ENCODE results near the gene LEAP2. TPM values are rescaled to one million over a fixed set of nuclear protein-coding genes. Genes with fewer than 3 reads are reported as not detected.

LEAP2 gene
- total and polyA plus RNA-seq, 2 of the 8 experiments (the other 6 are each of a cell fraction or from before 2014, with no cell fraction given), result 1.8 to 2.9 TPM

- Histone ChIP-seq H4K5ac (ENCODE audit: insufficient read length, low read depth, low read length) (no peak overlapping the region), H3K27me3 (replicated peaks in 1 of 4; ENCODE audit: control insufficient read depth in 3 of 4, extremely low read depth in 1 of 4, insufficient read depth in 3 of 4, low read length in 3 of 4) (no peaks in the 10 kb centered on the region; a peak in 1 of 7 replicates), H3K23me2 (ENCODE audit: low read depth, low read length) (no peaks in the 10 kb centered on the region), H4K20me1 (replicated peaks in 1 of 2; ENCODE audit: control insufficient read depth in 1 of 2, insufficient read depth in 2 of 2, low read length in 2 of 2) (peaks cover 0 to 2% of the 10 kb centered on the region in 2 experiments), H3K56ac (replicated peaks; ENCODE audit: insufficient read length, low read depth, low read length) (no peak overlapping the region), H3K4me2 (ENCODE audit: insufficient read depth in 1 of 2, low read depth in 2 of 2, low read length in 2 of 2) (no peak overlapping the region), H3K79me2 (ENCODE audit: control insufficient read depth in 1 of 2, insufficient read depth in 2 of 2, low read length in 2 of 2) (no peaks in the 10 kb centered on the region), H3K9me3 (ENCODE audit: insufficient read depth in 2 of 2, low read depth in 1 of 2, low read length in 1 of 2) (no peaks in the 10 kb centered on the region), H3K4me3 (ENCODE audit: extremely low read depth in 1 of 4, insufficient read depth in 2 of 4, low read depth in 3 of 4, low read length in 4 of 4) (no peak overlapping the region), H2BK15ac (ENCODE audit: low read length) (no peak overlapping the region), H3K4me1 (replicated peaks in 1 of 4; ENCODE audit: control insufficient read depth in 3 of 4, insufficient read depth in 4 of 4, low read length in 3 of 4) (no peaks in the 10 kb centered on the region), H4K8ac (ENCODE audit: extremely low read depth, insufficient read depth, low read length) (no peak overlapping the region), H2BK12ac (ENCODE audit: low read depth, low read length) (no peak overlapping the region), H3K18ac (ENCODE audit: extremely low read depth, low read length) (no peak overlapping the region), H3K36me3 (ENCODE audit: control insufficient read depth in 2 of 4, insufficient read depth in 4 of 4, low read length in 3 of 4) (peaks cover 11 to 76% (median 42%) of the 10 kb centered on the region in 4 experiments), H3K79me1 (ENCODE audit: low read depth, low read length) (no peaks in the 10 kb centered on the region), H4K91ac (replicated peaks; ENCODE audit: insufficient read length, low read length) (no peak overlapping the region), H2BK20ac (ENCODE audit: low read length) (no peak overlapping the region), H2AK5ac (ENCODE audit: low read depth, low read length) (no peak overlapping the region), H3K23ac (ENCODE audit: insufficient read length) (no peak overlapping the region), H2BK5ac (ENCODE audit: low read depth, low read length) (no peak overlapping the region), H3K4ac (replicated peaks; ENCODE audit: insufficient read length, low read depth, low read length) (no peak overlapping the region), H2AFZ (ENCODE audit: low read length) (no peak overlapping the region), H3K9ac (replicated peaks in 1 of 4; ENCODE audit: extremely low read depth in 1 of 4, low read depth in 3 of 4, low read length in 3 of 4) (no peak overlapping the region), H2BK120ac (replicated peaks; ENCODE audit: low read depth, low read length) (no peak overlapping the region), H3K14ac (ENCODE audit: insufficient read length) (no peak overlapping the region), H3K27ac (ENCODE audit: low read depth, low read length) (no peak overlapping the region; the same call in 1 of the 2 replicates)
- WGBS, 2 experiments (ENCODE audit: extremely low coverage in 1 of 2, insufficient coverage in 1 of 2, insufficient read length in 1 of 2, insufficient replicate concordance in 2 of 2, low coverage in 1 of 2, low lambda C conversion rate in 2 of 2, missing lambda C conversion rate in 1 of 2), result 86% methylated on average over 11 of the region's 11 CpGs; no CpG with 5 or more reads in 1 of the 2 experiments
- DNase-seq (ENCODE audit: low read depth in 1 of 2, low spot score in 2 of 2), result no peak
- FAIRE-seq, result no peak
- ChIA-PET POLR2A (ENCODE audit: partially characterized antibody) (no interaction called here), CTCF (ENCODE audit: partially characterized antibody) (interaction anchor here (1.0 to 1.2 kb wide), 2 partner anchors 10 to 68 kb away, joined by 3 read pairs; no protein-coding TSS in a partner anchor)
- TF ChIP-seq BCL11A (IDR thresholded peaks at IDR 0.05; ENCODE audit: low read depth in 2 of 2, low read length in 2 of 2), result no peak
- no peak for TF ChIP-seq RFX5 (IDR thresholded peaks at IDR 0.05; ENCODE audit: borderline replicate concordance, low read depth, low read length)
- no peak for TF ChIP-seq CHD2 (IDR thresholded peaks at IDR 0.05; ENCODE audit: low read length)
Observed at GRCh38 chr5:132886064-132886823, 12.8 kb downstream of the LEAP2 start.

Measured in H1 (cell line).